Mesodermal cell (in vitro differentiated cells): Measurements from ENCODE around the gene PCID2.
"Not testable (repeated sequence)": the region's sequence is repeated elsewhere in the genome, so short reads cannot be mapped to it uniquely, and the experiment has no call there.

Experiments
- H3K27ac ChIP-seq: 2 replicates; pipeline ENCODE4 v1.7.0; 2013; ENCODE audit warnings: mild to moderate bottlenecking, low read depth, low read length, moderate library complexity; ENCODE audit not compliant: severe bottlenecking
- H3K36me3 ChIP-seq: 2 replicates; pipeline ENCODE4 v1.7.1; 2013; ENCODE audit warnings: mild to moderate bottlenecking, low read length, moderate library complexity; ENCODE audit not compliant: control insufficient read depth, insufficient read depth
- H3K4me1 ChIP-seq: one replicate; pipeline ENCODE4 v1.7.1; 2013; ENCODE audit warnings: mild to moderate bottlenecking, low read length; ENCODE audit not compliant: insufficient read depth, control insufficient read depth, poor library complexity, severe bottlenecking
- H3K4me3 ChIP-seq: 2 replicates; pipeline ENCODE4 v1.7.0; 2013; ENCODE audit warnings: low read length, control low read depth, mild to moderate bottlenecking; ENCODE audit not compliant: insufficient read depth, poor library complexity, severe bottlenecking; ENCODE audit errors: extremely low read depth
- H3K9me3 ChIP-seq: 2 replicates; pipeline ENCODE4 v1.7.1; 2013; ENCODE audit warnings: mild to moderate bottlenecking, low read length, moderate library complexity; ENCODE audit not compliant: control insufficient read depth
- WGBS, 2 experiments: methylation state at CpG; one replicate each; pipeline ENCODE4 v1.1.5; 2013; ENCODE audit warnings: missing lambda C conversion rate in 2 of 2; ENCODE audit not compliant: insufficient coverage in 2 of 2; 5-methylcytosine and 5-hydroxymethylcytosine counted together

Gene PCID2

GRCh38 chr13:113164492-113164891 is 44.0 kb downstream of the PCID2 start:
- peaks cover 19% of the 10 kb centered on the region for H3K36me3 ChIP-seq
- H3K27ac ChIP-seq = no peak overlapping the region
- no peaks in the 10 kb centered on the region for H3K9me3 ChIP-seq
- H3K4me1 ChIP-seq = no peaks in the 10 kb centered on the region
- 93 to 95% methylated on average over 11 of the region's 12 CpGs for WGBS, 2 experiments
- H3K4me3 ChIP-seq = no peak overlapping the region

DNA sequence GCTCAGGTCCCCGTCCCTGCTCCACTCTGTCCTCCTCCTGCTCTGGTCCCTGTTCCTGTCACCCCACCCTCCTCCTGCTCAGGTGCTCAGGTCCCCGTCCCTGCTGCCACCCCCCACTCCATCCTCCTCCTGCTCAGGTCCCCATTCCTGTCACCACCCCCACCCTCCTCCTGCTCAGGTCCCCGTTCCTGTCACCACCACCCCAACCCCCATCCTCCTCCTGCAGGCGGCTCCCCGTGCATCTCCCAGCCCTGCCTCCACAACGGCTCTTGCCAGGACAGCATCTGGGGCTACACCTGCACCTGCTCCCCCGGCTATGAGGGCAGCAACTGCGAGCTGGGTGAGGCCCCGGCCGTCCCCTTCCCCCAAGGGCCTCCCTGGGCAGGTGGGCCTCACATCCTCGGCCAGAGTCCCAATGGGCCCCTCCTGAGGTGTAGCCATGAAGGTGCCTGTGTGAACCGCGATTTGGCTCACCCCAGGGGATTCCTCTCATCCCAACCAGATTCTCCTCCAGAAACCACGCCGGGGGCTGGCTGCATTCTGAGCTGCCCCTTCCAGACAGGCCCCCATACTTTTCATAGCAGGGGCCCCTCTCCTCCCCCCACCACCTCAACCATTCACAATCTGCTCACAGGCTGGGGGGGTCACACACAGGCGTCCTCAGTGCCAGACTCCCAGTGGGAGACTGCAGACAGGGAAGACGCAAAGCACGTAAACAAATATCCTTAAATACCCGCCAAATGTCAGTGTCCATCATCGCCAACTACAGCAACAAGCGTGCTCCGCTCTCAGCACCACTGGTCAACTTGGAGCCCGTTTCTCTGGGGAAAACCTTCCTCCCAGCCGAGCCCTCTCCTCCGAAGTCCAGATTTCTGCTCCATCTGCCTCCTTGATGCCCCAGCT is 45.4 kb downstream of the PCID2 start:
- Histone ChIP-seq H3K36me3 (peaks cover 7% of the 10 kb centered on the region), H3K4me3 (no peak overlapping the region), H3K9me3 (no peaks in the 10 kb centered on the region), H3K4me1 (no peaks in the 10 kb centered on the region), H3K27ac (no peak overlapping the region)
- 60 to 63% methylated on average over 16 to 19 of the region's 25 CpGs for WGBS, 2 experiments

DNA sequence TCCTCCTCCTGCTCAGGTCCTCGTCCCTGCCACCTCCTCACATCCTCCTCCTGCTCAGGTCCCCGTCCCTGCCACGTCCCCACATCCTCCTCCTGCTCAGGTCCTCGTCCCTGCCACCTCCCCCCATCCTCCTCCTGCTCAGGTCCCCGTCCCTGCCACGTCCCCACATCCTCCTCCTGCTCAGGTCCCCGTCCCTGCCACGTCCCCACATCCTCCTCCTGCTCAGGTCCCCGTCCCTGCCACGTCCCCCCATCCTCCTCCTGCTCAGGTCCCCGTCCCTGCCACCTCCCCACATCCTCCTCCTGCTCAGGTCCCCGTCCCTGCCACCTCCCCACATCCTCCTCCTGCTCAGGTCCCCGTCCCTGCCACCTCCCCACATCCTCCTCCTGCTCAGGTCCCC is 46.5 kb downstream of the PCID2 start:
- 30% methylated on average over 2 of the region's 13 CpGs; no CpG with 5 or more reads in 1 of the 2 experiments for WGBS, 2 experiments
- H3K27ac ChIP-seq, H3K9me3 ChIP-seq, H3K4me1 ChIP-seq, H3K4me3 ChIP-seq, H3K36me3 ChIP-seq: not testable (repeated sequence)

- H3K4me3 ChIP-seq = no peak overlapping the region
- 54 to 55% methylated on average over 6 to 14 of the region's 16 CpGs for WGBS, 2 experiments
- H3K9me3 ChIP-seq = no peaks in the 10 kb centered on the region
- no peaks in the 10 kb centered on the region for H3K4me1 ChIP-seq
- no peak overlapping the region for H3K27ac ChIP-seq
- no peaks in the 10 kb centered on the region for H3K36me3 ChIP-seq
Measured at GRCh38 chr13:113161433-113161832, 47.0 kb downstream of the PCID2 start.

DNA sequence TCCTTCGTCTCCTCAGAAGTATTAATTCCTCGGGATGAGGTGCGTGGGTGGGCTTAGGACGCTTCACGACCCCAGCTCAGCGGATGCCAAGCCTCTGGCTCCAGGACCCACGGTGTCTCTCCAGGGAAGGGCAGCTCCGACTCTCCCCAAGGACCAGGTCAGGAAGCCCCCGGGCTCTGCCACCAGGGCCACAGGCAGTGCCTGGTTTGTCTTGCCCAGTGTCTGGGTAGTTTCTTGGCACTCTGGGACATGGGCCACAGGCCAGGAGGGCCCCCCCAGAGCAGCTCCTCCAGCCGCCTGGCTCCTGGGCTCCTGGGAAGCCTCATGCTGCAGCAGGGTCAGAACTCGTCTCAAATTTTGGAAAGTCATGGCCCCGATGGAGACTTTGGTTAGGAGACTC is 47.5 kb downstream of the PCID2 start:
- Histone ChIP-seq H3K9me3 (no peaks in the 10 kb centered on the region), H3K4me1 (no peaks in the 10 kb centered on the region), H3K27ac (no peak overlapping the region), H3K36me3 (no peaks in the 10 kb centered on the region), H3K4me3 (no peak overlapping the region)
- WGBS, 2 experiments = 82 to 85% methylated on average over 12 of the region's 12 CpGs

- Histone ChIP-seq H3K36me3 (no peaks in the 10 kb centered on the region), H3K4me3 (no peak overlapping the region), H3K27ac (no peak overlapping the region), H3K9me3 (no peaks in the 10 kb centered on the region), H3K4me1 (no peaks in the 10 kb centered on the region)
- 76 to 86% methylated on average over 17 to 19 of the region's 20 CpGs for WGBS, 2 experiments
Measured at GRCh38 chr13:113159701-113160100, 48.8 kb downstream of the PCID2 start.

DNA sequence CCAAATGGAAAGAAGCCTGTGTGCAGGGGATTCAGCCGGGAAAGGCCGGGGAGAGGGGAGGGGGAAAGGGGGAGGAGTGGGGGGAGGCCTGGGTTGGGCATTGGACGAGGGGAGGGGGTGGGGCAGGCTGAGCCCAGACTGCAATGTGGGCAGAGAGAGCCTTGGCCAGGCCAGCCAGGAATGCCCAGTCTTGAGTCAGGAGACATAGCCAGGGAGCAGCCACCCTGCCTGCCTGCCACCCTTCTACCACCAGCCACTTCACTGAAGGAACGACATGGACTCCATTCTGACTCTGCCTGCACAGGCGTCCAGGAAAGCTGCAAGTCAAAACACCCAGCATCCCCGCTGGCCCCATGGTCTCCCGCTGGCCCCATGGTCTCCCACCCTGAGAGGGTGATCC is 49.5 kb downstream of the PCID2 start:
- H3K9me3 ChIP-seq = no peaks in the 10 kb centered on the region
- 88 to 93% methylated on average over 3 to 4 of the region's 7 CpGs for WGBS, 2 experiments
- H3K4me1 ChIP-seq = no peaks in the 10 kb centered on the region
- H3K27ac ChIP-seq = no peak overlapping the region
- no peaks in the 10 kb centered on the region for H3K36me3 ChIP-seq
- no peak overlapping the region for H3K4me3 ChIP-seq

DNA sequence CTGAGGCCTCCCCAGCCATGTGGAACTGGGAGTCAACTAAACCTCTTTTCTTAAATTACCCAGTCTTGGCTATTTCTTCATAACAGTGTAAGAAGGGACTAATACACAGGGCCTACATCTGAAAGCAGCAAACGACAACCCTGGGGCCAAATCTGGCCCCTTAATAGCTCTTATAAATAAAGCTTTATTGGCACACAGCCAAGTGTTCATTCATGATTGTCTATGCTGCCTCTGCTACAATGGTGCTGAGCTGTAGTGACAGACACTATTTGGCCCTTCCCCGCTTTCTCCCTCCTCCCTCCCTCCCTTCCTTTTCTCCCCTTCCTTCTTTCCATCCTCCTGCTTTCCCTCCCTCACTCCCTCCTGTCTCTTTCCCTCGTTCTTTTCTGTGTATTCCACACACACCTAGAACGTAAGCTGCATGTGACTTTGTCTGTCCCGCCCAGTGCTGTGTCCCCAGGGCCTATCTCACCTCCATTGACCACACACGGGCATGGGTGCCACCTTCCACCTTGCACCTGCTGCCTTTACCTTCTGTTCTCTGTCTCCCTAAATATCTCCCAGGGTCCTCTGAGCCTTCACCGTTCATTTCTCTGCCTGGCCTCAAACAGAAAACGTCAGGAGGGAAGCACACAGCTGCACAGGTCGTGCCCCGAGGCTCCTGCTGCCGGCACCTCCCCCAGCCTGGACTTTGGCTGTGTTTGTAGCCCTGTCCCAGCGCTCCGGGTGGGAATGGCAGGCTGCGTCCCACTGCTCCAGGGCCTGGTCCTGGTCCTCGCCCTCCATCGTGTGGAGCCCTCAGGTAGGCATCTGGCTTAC is 50.3 kb downstream of the PCID2 start, which contains the start of gene PROZ:
Gene PROZ, plus strand, starts transcription at position 720 of the 819 bp plus-strand sequence. Its CDS starts 13 bp downstream, at position 733.
- Histone ChIP-seq H3K27ac (no peak within 1 kb of the TSS), H3K36me3 (no peaks in the 10 kb centered on the region), H3K9me3 (no peaks in the 10 kb centered on the region), H3K4me1 (no peaks in the 10 kb centered on the region), H3K4me3 (no peak within 1 kb of the TSS)
- 63 to 68% methylated on average over 14 to 15 of the region's 16 CpGs for WGBS, 2 experiments

- Histone ChIP-seq H3K4me3 (no peak overlapping the region), H3K27ac (no peak overlapping the region), H3K9me3 (no peaks in the 10 kb centered on the region), H3K4me1 (no peaks in the 10 kb centered on the region), H3K36me3 (no peaks in the 10 kb centered on the region)
- 84 to 88% methylated on average over 9 of the region's 12 CpGs for WGBS, 2 experiments
Measured at GRCh38 chr13:113157206-113157928, 51.1 kb downstream of the PCID2 start.

DNA sequence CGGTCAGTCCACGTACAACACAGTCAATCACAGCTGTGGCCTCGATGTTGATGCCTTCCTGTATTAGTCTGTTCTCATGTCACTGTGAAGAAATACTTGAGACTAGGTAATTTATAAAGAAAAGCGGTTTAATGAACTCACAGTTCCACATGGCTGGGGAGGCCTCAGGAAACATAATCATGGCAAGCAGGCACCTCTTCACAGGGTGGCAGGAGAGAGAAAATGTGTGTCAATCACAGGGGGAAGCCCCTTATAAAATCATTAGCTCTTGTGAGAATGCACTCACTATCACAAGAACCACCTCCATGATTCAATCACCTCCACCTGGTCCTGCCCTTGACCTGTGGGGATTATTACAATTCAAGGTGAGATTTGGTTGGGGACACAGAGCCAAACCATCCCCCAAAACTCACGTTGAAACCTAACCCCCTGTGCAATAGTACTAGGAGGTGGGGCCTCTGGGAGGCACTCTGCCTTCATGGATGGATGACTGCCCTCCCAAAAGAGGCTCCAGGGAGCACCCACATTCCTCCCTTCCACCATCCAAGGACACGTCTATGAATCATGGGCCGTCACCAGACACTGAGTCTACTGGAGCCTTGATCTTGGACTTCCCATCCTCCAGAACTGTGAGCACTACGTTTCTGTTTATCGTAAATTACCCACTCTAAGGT is 52.4 kb downstream of the PCID2 start:
- WGBS, 2 experiments = 91 to 98% methylated on average over 5 to 7 of the region's 9 CpGs
- H3K27ac ChIP-seq = no peak overlapping the region
- H3K36me3 ChIP-seq = no peaks in the 10 kb centered on the region
- H3K9me3 ChIP-seq = no peaks in the 10 kb centered on the region
- H3K4me1 ChIP-seq = no peaks in the 10 kb centered on the region
- H3K4me3 ChIP-seq = no peak overlapping the region
